ENCODE measurements around the gene ZNF664. TPM values are rescaled to one million over a fixed set of nuclear protein-coding genes. Genes with fewer than 3 reads are reported as not detected.

The ZNF664 gene
- total and polyA plus RNA-seq, 2 of the 4 experiments (the other 2 are of a cell fraction): 29.9 to 32.6 TPM

GRCh38 chr12:124018539-124018938, 45.5 kb downstream of the ZNF664 start:
- H2BK15ac ChIP-seq (ENCODE audit: low read depth, low read length): no peak overlapping the region
- H3K14ac ChIP-seq (replicated peaks; ENCODE audit: low read depth, low read length): no peak overlapping the region
- dilution Hi-C loops (cut with HindIII; ENCODE audit: low sequenced_read_pairs, unreplicated experiment) (no loop called here), intact Hi-C loops (cut with micrococcal nuclease) (no loop called here), in situ Hi-C loops (cut with MboI; ENCODE audit: low sequenced_read_pairs) (no loop called here)
- H3K27me3 ChIP-seq (ENCODE audit: control insufficient read depth, insufficient read depth, low read length): no peaks in the 10 kb centered on the region
- no peak overlapping the region for H4K8ac ChIP-seq (ENCODE audit: low read depth in 2 of 2, low read length in 2 of 2)
- H3K36me3 ChIP-seq (ENCODE audit: control insufficient read depth, insufficient read depth, low read length): no peaks in the 10 kb centered on the region
- TF ChIP-seq CTCF (conservative IDR thresholded peaks at IDR 0.05; ENCODE audit: low read depth, low read length) (no peak), ELK1 (IDR thresholded peaks at IDR 0.05; ENCODE audit: borderline replicate concordance, low read depth, low read length) (no peak), MAZ (IDR thresholded peaks at IDR 0.05; ENCODE audit: borderline replicate concordance, low read depth, low read length) (no peak), MAFK (IDR thresholded peaks at IDR 0.05; ENCODE audit: low read depth, low read length) (no peak), MXI1 (IDR thresholded peaks at IDR 0.05; ENCODE audit: borderline replicate concordance, low read depth, low read length) (no peak), BHLHE40 (IDR thresholded peaks at IDR 0.05; ENCODE audit: low read depth, low read length) (no peak), CEBPB (IDR thresholded peaks at IDR 0.05; ENCODE audit: low read depth, low read length) (no peak), RCOR1 (IDR thresholded peaks at IDR 0.05; ENCODE audit: insufficient replicate concordance, low read length) (no peak), CHD1 (IDR thresholded peaks at IDR 0.05; ENCODE audit: low read depth, low read length) (no peak), RFX5 (IDR thresholded peaks at IDR 0.05; ENCODE audit: low read depth, low read length) (no peak), NFE2L2 (IDR thresholded peaks at IDR 0.05; ENCODE audit: low read depth, low read length) (no peak), POLR2A (IDR thresholded peaks at IDR 0.05; ENCODE audit: low read depth, low read length) (no peak), RAD21 (IDR thresholded peaks at IDR 0.05; ENCODE audit: low read length) (no peak), FOS (IDR thresholded peaks at IDR 0.05; ENCODE audit: low read depth, low read length) (no peak), SMC3 (IDR thresholded peaks at IDR 0.05; ENCODE audit: low read depth, low read length) (no peak), USF2 (IDR thresholded peaks at IDR 0.05; ENCODE audit: low read depth, low read length) (no peak)
- POLR2A ChIA-PET (ENCODE audit: unreplicated experiment): interaction anchor here (0.6 kb wide), 1 partner anchor 187 kb away, joined by 8 read pairs; no protein-coding TSS in a partner anchor
- H2AK5ac ChIP-seq (ENCODE audit: low read depth, low read length): no peak overlapping the region
- H4K5ac ChIP-seq (ENCODE audit: low read depth, low read length): no peak overlapping the region
- no peak overlapping the region for H4K91ac ChIP-seq (ENCODE audit: insufficient read depth, low read depth, low read length)
- no peaks in the 10 kb centered on the region for H3K9me3 ChIP-seq (ENCODE audit: control insufficient read depth, insufficient read depth, low read length)
- 0 out of 2 replicates have a peak, but pooled peaks cover 3% of the 10 kb centered on the region for H3K9me1 ChIP-seq (ENCODE audit: insufficient read depth, low read length)
- H3K56ac ChIP-seq (ENCODE audit: extremely low read depth, insufficient read depth, low read length): no peak overlapping the region
- H2AK9ac ChIP-seq (replicated peaks; ENCODE audit: low read depth, low read length, poor library complexity): no peak overlapping the region
- H3K4me2 ChIP-seq (ENCODE audit: low read depth, low read length): no peak overlapping the region
- H3K4me3 ChIP-seq (ENCODE audit: insufficient read depth, low read depth, low read length): no peak overlapping the region
- CTCF ChIA-PET: interaction anchor here (2.3 kb wide), 1 partner anchor 14 kb away, joined by 8 read pairs; no protein-coding TSS in a partner anchor
- no TSS peak for BruUV-seq (replicated peaks)
- H3K79me1 ChIP-seq (ENCODE audit: low read depth in 1 of 2, low read length in 2 of 2): no peaks in the 10 kb centered on the region
- no peak overlapping the region for H3K27ac ChIP-seq (ENCODE audit: insufficient read depth, low read length)
- no peak overlapping the region for H3K23ac ChIP-seq (ENCODE audit: low read depth, low read length)
- no peak overlapping the region for H2BK5ac ChIP-seq (ENCODE audit: low read depth, low read length, poor library complexity, severe bottlenecking)
- no peak overlapping the region for H2AFZ ChIP-seq (replicated peaks; ENCODE audit: low read length, poor library complexity)
- no peak overlapping the region for H3K9ac ChIP-seq (ENCODE audit: low read depth, low read length)
- H3K18ac ChIP-seq (ENCODE audit: low read depth, low read length): no peak overlapping the region
- no peak for ATAC-seq (ENCODE audit: low read depth)
- H2BK20ac ChIP-seq (ENCODE audit: low read depth, low read length): no peak overlapping the region
- H3K4me1 ChIP-seq (ENCODE audit: control insufficient read depth, insufficient read depth, low read length): no peaks in the 10 kb centered on the region
- no peak overlapping the region for H2BK120ac ChIP-seq (ENCODE audit: low read depth, low read length)
- DNase-seq: no peak
- H4K20me1 ChIP-seq (ENCODE audit: insufficient read depth, low read length): no peaks in the 10 kb centered on the region
- no CpG with 5 or more reads among the region's 2 CpGs for WGBS, 2 experiments (ENCODE audit: extremely low coverage in 2 of 2, insufficient read length in 1 of 2)
- no peak overlapping the region for H3K4ac ChIP-seq (ENCODE audit: low read depth, low read length)

Data from IMR-90 (cell line).